Lower leg skin (tissue), 4 donors: Measurements from ENCODE around the gene ARMS2. TPM values are rescaled to one million over a fixed set of nuclear protein-coding genes. Genes with fewer than 3 reads are reported as not detected.

Source experiments
- DNase-seq, 2 donors: peaks; one replicate each; pipeline ENCODE4 v3.0.0-alpha.2; 2019; ENCODE audit warnings: low spot score in 2 of 2
- H3K4me3 ChIP-seq: fragments of 200-600 bp; sonication (generic); 2 replicates; pipeline ENCODE4 v1.5.1; 2017; ENCODE audit warnings: mild to moderate bottlenecking, low read depth; ENCODE audit not compliant: poor library complexity, severe bottlenecking
- POLR2A ChIP-seq, 2 donors: fragments of 450-650 bp; IDR thresholded peaks; one replicate each; pipeline ENCODE4 v1.6.1; 2016 to 2017; ENCODE audit warnings: antibody characterized with exemption in 2 of 2, mild to moderate bottlenecking in 1 of 2, moderate library complexity in 1 of 2
- WGBS, 2 donors: methylation state at CpG; one replicate each; pipeline ENCODE4 v1.1.5; 2018; 5-methylcytosine and 5-hydroxymethylcytosine counted together
- intact Hi-C: fragments of 100-400 bp; cut with DNase I; formaldehyde crosslinking; loops from one replicate; pipeline ENCODE4 v1.15.0; 2023; ENCODE audit warnings: low total_unique reads
- total RNA-seq, 4 donors: library from RNA; depleted of rRNA; stranded (reverse); fragments of >200 nt; gene quantifications; one replicate each; pipeline ENCODE4 v1.1.0, GENCODE V29; 2016
- TF ChIP-seq, protein P1 (sequence below), 3 donors: fragments of 450-650 bp; IDR thresholded peaks; one replicate each; pipeline ENCODE4 v1.5.1; 2016; ENCODE audit warnings: antibody characterized with exemption in 3 of 3, mild to moderate bottlenecking in 3 of 3, moderate library complexity in 2 of 3

ARMS2 gene
- total RNA-seq, 4 donors from 2014 or later, result not detected

DNA sequence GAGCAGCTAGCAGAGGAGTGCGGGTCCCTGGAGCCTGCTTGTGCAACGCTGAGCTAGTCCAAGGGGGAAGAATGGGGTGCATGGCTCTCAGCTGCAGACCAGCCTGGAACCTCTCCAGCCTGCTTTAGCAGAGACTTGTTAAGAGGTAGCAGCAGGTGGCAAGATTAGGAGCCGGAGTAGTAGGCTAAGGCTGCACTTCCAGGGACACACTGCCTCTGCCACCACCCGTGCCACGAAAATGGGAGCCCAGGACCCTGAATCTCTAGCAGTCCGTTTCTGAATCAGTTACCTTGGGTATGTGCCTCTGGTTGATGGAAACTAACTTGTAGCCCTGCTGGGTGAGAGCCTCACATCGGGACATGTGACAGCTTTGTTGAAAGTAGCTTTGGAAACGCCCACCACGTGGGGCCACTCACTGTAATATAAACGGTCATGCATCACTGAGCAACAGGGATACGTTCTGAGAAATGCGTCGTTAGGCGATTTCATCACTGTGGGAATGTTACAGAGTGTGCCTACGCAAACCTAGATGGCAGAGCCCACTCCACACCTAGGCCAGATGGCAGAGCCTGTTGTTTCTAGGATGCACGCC lies 32.8 kb downstream of the ARMS2 start:
- TF ChIP-seq, protein P1, sequence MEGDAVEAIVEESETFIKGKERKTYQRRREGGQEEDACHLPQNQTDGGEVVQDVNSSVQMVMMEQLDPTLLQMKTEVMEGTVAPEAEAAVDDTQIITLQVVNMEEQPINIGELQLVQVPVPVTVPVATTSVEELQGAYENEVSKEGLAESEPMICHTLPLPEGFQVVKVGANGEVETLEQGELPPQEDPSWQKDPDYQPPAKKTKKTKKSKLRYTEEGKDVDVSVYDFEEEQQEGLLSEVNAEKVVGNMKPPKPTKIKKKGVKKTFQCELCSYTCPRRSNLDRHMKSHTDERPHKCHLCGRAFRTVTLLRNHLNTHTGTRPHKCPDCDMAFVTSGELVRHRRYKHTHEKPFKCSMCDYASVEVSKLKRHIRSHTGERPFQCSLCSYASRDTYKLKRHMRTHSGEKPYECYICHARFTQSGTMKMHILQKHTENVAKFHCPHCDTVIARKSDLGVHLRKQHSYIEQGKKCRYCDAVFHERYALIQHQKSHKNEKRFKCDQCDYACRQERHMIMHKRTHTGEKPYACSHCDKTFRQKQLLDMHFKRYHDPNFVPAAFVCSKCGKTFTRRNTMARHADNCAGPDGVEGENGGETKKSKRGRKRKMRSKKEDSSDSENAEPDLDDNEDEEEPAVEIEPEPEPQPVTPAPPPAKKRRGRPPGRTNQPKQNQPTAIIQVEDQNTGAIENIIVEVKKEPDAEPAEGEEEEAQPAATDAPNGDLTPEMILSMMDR (IDR thresholded peaks at IDR 0.05), result no peak
- no peak for TF ChIP-seq POLR2A (IDR thresholded peaks at IDR 0.05)
- 68% methylated on average over 16 of the region's 16 CpGs for WGBS, 2 donors
- H3K4me3 ChIP-seq, result no peak overlapping the region
- no peak for DNase-seq
- intact Hi-C loops, result no loop called here

DNA sequence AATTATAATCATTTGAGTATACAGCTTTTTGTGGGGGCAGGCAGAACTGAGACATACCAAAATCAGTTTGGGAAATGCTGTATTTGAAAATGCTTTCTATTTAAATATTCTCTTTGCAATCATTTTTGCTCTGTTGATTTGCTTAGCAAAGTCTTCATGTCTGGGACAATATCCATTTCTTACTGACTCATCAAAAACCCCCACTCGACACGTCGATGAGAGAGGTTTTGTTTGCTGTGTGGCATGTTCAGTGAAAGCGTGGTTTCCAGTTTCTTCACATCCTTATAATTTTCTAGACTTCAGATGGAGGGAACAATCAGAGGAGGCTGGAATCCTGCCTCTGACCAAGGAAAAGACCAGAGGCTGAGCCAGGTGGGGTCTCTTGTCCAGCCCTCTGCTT lies 35.8 kb downstream of the ARMS2 start:
- no peak overlapping the region for H3K4me3 ChIP-seq
- WGBS, 2 donors, result 50 to 51% methylated on average over 4 of the region's 4 CpGs
- DNase-seq, result no peak
- no peak for TF ChIP-seq POLR2A (IDR thresholded peaks at IDR 0.05)
- TF ChIP-seq, protein P1 (IDR thresholded peaks at IDR 0.05), result no peak
- intact Hi-C loops, result no loop called here

DNA sequence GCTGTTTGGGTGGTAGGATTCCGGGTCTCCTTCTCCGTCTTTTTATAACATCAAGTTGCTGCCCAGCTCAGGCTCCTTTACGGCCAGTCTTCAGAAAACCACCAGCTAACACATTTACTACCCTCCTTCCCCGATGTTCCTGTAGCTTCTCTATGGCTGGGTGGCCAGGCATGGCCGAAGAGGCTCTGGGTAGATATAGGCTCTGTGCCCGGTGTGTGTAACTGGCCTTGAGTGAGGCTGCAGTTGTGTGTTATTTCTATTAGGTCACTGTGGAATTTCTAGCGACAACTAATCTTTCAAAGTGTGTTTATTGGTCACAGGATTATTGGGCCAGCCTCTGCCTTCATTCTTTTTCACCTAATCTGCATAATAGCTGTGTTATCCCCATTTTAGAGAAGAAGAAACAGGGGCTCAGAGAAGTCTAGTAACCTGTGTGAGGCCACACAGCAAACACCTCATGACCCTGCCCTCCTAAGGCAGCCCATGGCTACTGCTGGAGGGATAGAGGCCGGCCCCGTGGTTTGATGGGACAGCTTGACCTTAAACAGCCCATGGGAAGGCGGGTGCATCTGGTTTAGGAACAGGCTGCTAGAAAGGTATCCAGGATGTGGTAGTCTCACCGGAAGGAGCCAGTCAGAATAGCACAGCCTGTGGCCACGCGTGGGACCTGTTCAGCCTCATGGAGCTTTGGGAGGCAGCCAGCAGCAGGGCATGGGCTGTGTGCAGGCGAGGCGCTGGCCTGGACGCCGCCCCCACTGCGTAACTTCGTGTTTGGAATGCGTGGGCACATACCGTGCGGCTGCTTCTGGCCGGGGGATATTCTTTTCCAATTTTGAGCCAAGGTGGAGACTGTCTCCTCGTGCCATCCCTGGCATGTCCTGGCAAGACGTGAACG lies 36.6 kb downstream of the ARMS2 start:
- peak in 1 of 2 donors; percentile 51 for DNase-seq
- H3K4me3 ChIP-seq, result no peak overlapping the region
- 53 to 55% methylated on average over 26 of the region's 26 CpGs for WGBS, 2 donors
- TF ChIP-seq POLR2A (IDR thresholded peaks at IDR 0.05), result no peak
- TF ChIP-seq, protein P1 (IDR thresholded peaks at IDR 0.05), result no peak
- intact Hi-C loops, result no loop called here

DNA sequence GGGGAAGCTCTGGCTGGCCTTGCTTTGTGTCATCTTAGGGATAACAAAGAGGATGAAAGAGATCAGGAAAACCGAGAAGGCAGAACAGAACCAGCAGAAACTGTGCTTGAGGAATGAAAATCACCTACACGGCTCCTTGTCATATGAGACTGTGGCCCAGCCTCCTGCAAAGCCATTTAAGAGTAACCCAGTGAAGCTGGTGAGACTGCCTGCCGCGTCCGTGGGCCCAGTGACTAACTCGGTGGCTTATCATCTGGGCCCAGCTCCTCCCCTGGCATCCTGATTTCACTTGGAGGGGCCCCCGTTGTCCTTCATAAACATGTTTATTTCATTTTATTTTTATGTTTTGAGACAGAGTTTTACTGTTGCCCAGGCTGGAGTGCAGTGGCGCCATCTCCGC lies 37.6 kb downstream of the ARMS2 start:
- no peak for TF ChIP-seq POLR2A (IDR thresholded peaks at IDR 0.05)
- no peak overlapping the region for H3K4me3 ChIP-seq
- intact Hi-C loops, result no loop called here
- WGBS, 2 donors, result 60 to 74% methylated on average over 9 of the region's 9 CpGs
- no peak for DNase-seq

DNA sequence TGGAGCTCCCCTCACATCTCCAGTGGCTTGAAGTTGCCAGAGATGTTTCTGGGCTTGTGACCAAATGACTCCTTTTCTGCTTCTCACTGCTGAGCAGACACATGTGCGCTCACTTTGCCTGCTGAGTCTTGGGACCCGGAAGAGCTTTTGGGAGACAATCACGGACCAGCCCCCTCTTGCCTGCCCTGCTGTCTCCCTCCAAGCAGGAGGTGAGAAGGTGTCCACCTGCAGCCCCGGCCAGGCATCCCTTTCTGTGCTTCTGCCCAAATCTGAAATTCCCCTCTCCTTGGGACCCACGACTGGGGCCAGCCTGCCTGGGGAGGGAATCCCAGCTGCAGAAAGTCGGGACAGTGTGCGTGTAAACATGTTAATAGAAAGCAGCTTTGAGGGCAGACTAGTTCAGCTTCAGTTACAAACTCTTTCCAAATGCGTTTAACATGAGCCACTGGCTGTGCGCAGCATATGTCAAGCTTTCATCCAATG lies 38.6 kb downstream of the ARMS2 start:
- DNase-seq, result peak in 1 of 2 donors; percentile 61
- H3K4me3 ChIP-seq, result no peak overlapping the region
- TF ChIP-seq, protein P1 (IDR thresholded peaks at IDR 0.05), result no peak
- no peak for TF ChIP-seq POLR2A (IDR thresholded peaks at IDR 0.05)
- WGBS, 2 donors, result 49 to 56% methylated on average over 9 of the region's 9 CpGs
- intact Hi-C loops, result no loop called here

DNA sequence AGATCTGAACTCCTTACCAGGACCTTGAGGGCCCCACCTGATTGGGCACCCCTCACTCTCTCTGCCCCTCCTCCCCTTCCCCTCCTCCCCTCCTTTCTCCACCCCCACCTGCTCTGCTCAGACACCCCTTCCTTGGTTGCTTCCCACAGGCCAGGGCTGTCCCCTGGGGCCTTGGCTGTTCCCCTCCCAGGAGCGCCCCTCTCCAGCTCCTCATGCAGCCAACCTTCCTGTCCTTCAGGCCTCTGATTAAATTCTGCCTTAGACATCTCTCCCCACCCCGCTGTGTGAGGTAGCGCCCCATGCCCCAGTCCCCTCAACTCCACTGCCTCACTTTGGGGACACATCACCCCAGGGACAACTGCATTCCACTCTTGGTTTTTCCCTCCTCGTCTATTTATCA lies 39.3 kb downstream of the ARMS2 start:
- WGBS, 2 donors, result 82 to 91% methylated on average over 4 of the region's 4 CpGs
- intact Hi-C loops, result no loop called here
- no peak overlapping the region for H3K4me3 ChIP-seq
- DNase-seq, result no peak
- TF ChIP-seq, protein P1 (IDR thresholded peaks at IDR 0.05), result no peak
- TF ChIP-seq POLR2A (IDR thresholded peaks at IDR 0.05), result no peak
